Measurements from ENCODE around the gene FLNA. TPM values are rescaled to one million over a fixed set of nuclear protein-coding genes. Genes with fewer than 3 reads are reported as not detected.
"Not testable (repeated sequence)": the region's sequence is repeated elsewhere in the genome, so short reads cannot be mapped to it uniquely, and the experiment has no call there.

Gene FLNA
- total RNA-seq, 2 donors from 2014 or later: 574 to 727 TPM

GRCh38 chrX:154341399-154342298, 32.8 kb downstream of the FLNA start:
- not testable (repeated sequence) for H3K27ac Mint-ChIP-seq; H3K36me3 Mint-ChIP-seq; DNase-seq (ENCODE audit: low spot score); H3K4me3 Mint-ChIP-seq; H3K4me1 Mint-ChIP-seq (ENCODE audit: low read depth in 2 of 2); H3K9me3 Mint-ChIP-seq; H3K27me3 Mint-ChIP-seq
- peak; percentile 88 for ATAC-seq

- ATAC-seq (no peak), DNase-seq (ENCODE audit: low spot score) (no peak)
- peaks cover 10 to 14% of the 10 kb centered on the region in 2 donors for H3K4me1 Mint-ChIP-seq (ENCODE audit: low read depth in 2 of 2)
- no peaks in the 10 kb centered on the region for H3K27me3 Mint-ChIP-seq
- no peaks in the 10 kb centered on the region for H3K36me3 Mint-ChIP-seq
- peak overlapping the region; percentile 45 to 77 for H3K27ac Mint-ChIP-seq
- peak overlapping the region; percentile 51 for H3K4me3 Mint-ChIP-seq
- no peaks in the 10 kb centered on the region for H3K9me3 Mint-ChIP-seq
Observed at GRCh38 chrX:154334496-154334895, 39.9 kb downstream of the FLNA start.

GRCh38 chrX:154333837-154334271, 40.6 kb downstream of the FLNA start:
- peaks cover 10 to 14% of the 10 kb centered on the region in 2 donors for H3K4me1 Mint-ChIP-seq (ENCODE audit: low read depth in 2 of 2)
- ATAC-seq: peak in 1 of 2 donors; percentile 49
- no peak for DNase-seq (ENCODE audit: low spot score)
- H3K36me3 Mint-ChIP-seq: no peaks in the 10 kb centered on the region
- peak overlapping the region; percentile 51 for H3K4me3 Mint-ChIP-seq
- H3K27ac Mint-ChIP-seq: peak overlapping the region; percentile 45 to 77
- H3K9me3 Mint-ChIP-seq: no peaks in the 10 kb centered on the region
- H3K27me3 Mint-ChIP-seq: no peaks in the 10 kb centered on the region

- H3K27me3 Mint-ChIP-seq: no peaks in the 10 kb centered on the region
- H3K4me3 Mint-ChIP-seq: no peak overlapping the region
- H3K27ac Mint-ChIP-seq: no peak overlapping the region
- no peaks in the 10 kb centered on the region for H3K9me3 Mint-ChIP-seq
- H3K36me3 Mint-ChIP-seq: no peaks in the 10 kb centered on the region
- DNase-seq (ENCODE audit: low spot score): no peak
- no peak for ATAC-seq
- peaks cover 10 to 14% of the 10 kb centered on the region in 2 donors for H3K4me1 Mint-ChIP-seq (ENCODE audit: low read depth in 2 of 2)
Observed at GRCh38 chrX:154333116-154333515, 41.3 kb downstream of the FLNA start.

DNA sequence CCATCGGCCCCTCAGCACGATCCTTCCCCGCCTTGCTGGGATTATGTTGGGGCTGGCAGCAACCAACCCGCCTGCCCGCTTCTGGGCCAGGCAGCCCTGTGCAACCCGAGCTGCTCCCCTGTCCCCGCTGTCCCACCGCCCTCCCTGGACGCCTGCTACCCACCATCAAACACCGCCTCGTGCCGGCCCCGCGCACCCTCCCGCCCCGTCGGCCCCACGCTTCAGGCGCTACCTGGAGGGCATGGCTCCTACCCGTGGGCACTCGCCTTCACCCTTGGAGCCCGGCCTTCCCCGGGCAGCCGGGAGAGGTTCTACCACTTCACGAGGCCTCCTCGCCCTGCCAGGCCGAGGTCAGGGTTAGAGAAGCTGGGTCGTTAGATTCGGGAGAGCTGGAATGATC, 41.9 kb downstream of the FLNA start:
- Mint-ChIP-seq H3K9me3 (no peaks in the 10 kb centered on the region), H3K4me1 (ENCODE audit: low read depth in 2 of 2) (peaks cover 13 to 19% of the 10 kb centered on the region in 2 donors), H3K27ac (no peak overlapping the region), H3K36me3 (no peaks in the 10 kb centered on the region), H3K4me3 (no peak overlapping the region), H3K27me3 (no peaks in the 10 kb centered on the region)
- DNase-seq (ENCODE audit: low spot score) (no peak), ATAC-seq (peak in 1 of 2 donors; percentile 28)

- H3K4me1 Mint-ChIP-seq (ENCODE audit: low read depth in 2 of 2): peaks cover 28 to 33% of the 10 kb centered on the region in 2 donors
- no peak overlapping the region for H3K4me3 Mint-ChIP-seq
- H3K27ac Mint-ChIP-seq: no peak overlapping the region
- DNase-seq (ENCODE audit: low spot score) (no peak), ATAC-seq (no peak)
- H3K9me3 Mint-ChIP-seq: no peaks in the 10 kb centered on the region
- no peaks in the 10 kb centered on the region for H3K36me3 Mint-ChIP-seq
- peaks cover 0 to 4% of the 10 kb centered on the region in 2 donors for H3K27me3 Mint-ChIP-seq
Observed at GRCh38 chrX:154329294-154329693, 45.1 kb downstream of the FLNA start.

GRCh38 chrX:154328646-154329045, 45.8 kb downstream of the FLNA start:
- H3K27ac Mint-ChIP-seq: no peak overlapping the region
- DNase-seq (ENCODE audit: low spot score) (no peak), ATAC-seq (no peak)
- no peaks in the 10 kb centered on the region for H3K9me3 Mint-ChIP-seq
- no peak overlapping the region for H3K4me3 Mint-ChIP-seq
- peaks cover 21 to 27% of the 10 kb centered on the region in 2 donors for H3K4me1 Mint-ChIP-seq (ENCODE audit: low read depth in 2 of 2)
- H3K27me3 Mint-ChIP-seq: peaks cover 0 to 5% of the 10 kb centered on the region in 2 donors
- no peaks in the 10 kb centered on the region for H3K36me3 Mint-ChIP-seq

DNA sequence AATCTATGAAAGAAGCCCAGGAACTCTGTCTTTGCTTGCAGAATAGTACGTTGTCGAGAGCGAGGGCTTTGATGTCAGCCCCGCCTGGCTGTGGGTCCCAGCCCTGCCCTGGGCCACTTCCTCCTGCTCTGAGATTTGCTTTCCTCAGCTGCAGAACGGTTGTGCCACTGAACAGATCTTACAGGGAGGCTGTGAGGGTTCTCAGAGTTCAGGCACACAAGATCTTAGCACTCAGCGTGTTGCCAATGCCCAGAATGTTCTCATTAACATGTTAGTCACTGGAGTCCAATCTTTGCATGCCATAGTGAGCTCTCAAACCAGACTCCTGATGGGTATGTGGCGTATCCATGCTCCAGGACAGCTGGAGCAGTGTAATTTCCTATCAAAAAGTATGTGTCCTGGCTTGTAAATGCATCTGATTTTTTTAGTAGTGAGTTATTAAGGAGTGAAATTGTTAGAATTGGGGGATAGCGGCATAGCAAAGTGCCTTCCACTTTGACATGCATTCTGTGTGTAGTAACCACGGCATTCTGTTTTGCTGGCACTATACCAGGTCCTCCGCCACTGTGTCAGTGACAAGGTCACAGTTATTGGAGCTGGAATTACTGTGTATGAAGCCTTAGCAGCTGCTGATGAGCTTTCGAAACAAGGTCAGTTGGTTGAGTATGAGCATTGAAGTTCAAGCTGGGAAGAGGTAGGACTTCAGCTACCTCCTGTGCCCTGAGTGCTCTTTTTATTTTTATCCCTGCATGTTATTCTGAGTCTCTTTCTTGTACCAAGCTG, 47.2 kb downstream of the FLNA start:
- Mint-ChIP-seq H3K9me3 (no peaks in the 10 kb centered on the region), H3K4me1 (ENCODE audit: low read depth in 2 of 2) (peaks cover 20 to 24% of the 10 kb centered on the region in 2 donors), H3K27ac (no peak overlapping the region), H3K27me3 (peaks cover 0 to 5% of the 10 kb centered on the region in 2 donors), H3K4me3 (no peak overlapping the region), H3K36me3 (no peaks in the 10 kb centered on the region)
- DNase-seq (ENCODE audit: low spot score) (no peak), ATAC-seq (no peak)

- ATAC-seq (no peak), DNase-seq (ENCODE audit: low spot score) (no peak)
- Mint-ChIP-seq H3K9me3 (no peaks in the 10 kb centered on the region), H3K4me3 (no peak overlapping the region), H3K27ac (peak overlapping the region in 1 of 2 donors; percentile 14), H3K27me3 (peaks cover 0 to 5% of the 10 kb centered on the region in 2 donors), H3K4me1 (ENCODE audit: low read depth in 2 of 2) (peaks cover 20 to 24% of the 10 kb centered on the region in 2 donors), H3K36me3 (no peaks in the 10 kb centered on the region)
Observed at GRCh38 chrX:154325541-154325940, 48.9 kb downstream of the FLNA start.

GRCh38 chrX:154323537-154323936, 50.9 kb downstream of the FLNA start:
- Mint-ChIP-seq H3K9me3 (no peaks in the 10 kb centered on the region), H3K4me3 (no peak overlapping the region), H3K27ac (no peak overlapping the region), H3K36me3 (no peaks in the 10 kb centered on the region), H3K4me1 (ENCODE audit: low read depth in 2 of 2) (peaks cover 27 to 31% of the 10 kb centered on the region in 2 donors), H3K27me3 (peaks cover 0 to 12% of the 10 kb centered on the region in 2 donors)
- DNase-seq (ENCODE audit: low spot score) (no peak), ATAC-seq (no peak)

GRCh38 chrX:154322890-154323289, 51.5 kb downstream of the FLNA start:
- no peak for DNase-seq (ENCODE audit: low spot score)
- no peak overlapping the region for H3K4me3 Mint-ChIP-seq
- H3K27ac Mint-ChIP-seq: no peak overlapping the region
- H3K27me3 Mint-ChIP-seq: peaks cover 0 to 12% of the 10 kb centered on the region in 2 donors
- peaks cover 27 to 30% of the 10 kb centered on the region in 2 donors for H3K4me1 Mint-ChIP-seq (ENCODE audit: low read depth in 2 of 2)
- ATAC-seq: no peak
- H3K36me3 Mint-ChIP-seq: no peaks in the 10 kb centered on the region
- no peaks in the 10 kb centered on the region for H3K9me3 Mint-ChIP-seq

- Mint-ChIP-seq H3K27ac (no peak overlapping the region), H3K27me3 (peaks cover 0 to 12% of the 10 kb centered on the region in 2 donors), H3K4me3 (no peak overlapping the region), H3K9me3 (no peaks in the 10 kb centered on the region), H3K36me3 (no peaks in the 10 kb centered on the region), H3K4me1 (ENCODE audit: low read depth in 2 of 2) (peaks cover 14 to 26% of the 10 kb centered on the region in 2 donors)
- no peak for DNase-seq (ENCODE audit: low spot score)
- ATAC-seq: no peak
Observed at GRCh38 chrX:154321594-154321993, 52.8 kb downstream of the FLNA start.

GRCh38 chrX:154321152-154321551, 53.3 kb downstream of the FLNA start:
- peaks cover 0 to 12% of the 10 kb centered on the region in 2 donors for H3K27me3 Mint-ChIP-seq
- no peak overlapping the region for H3K27ac Mint-ChIP-seq
- ATAC-seq (no peak), DNase-seq (ENCODE audit: low spot score) (no peak)
- H3K9me3 Mint-ChIP-seq: no peaks in the 10 kb centered on the region
- peaks cover 10 to 21% of the 10 kb centered on the region in 2 donors for H3K4me1 Mint-ChIP-seq (ENCODE audit: low read depth in 2 of 2)
- H3K36me3 Mint-ChIP-seq: no peaks in the 10 kb centered on the region
- H3K4me3 Mint-ChIP-seq: no peak overlapping the region

GRCh38 chrX:154320406-154320805, 54.0 kb downstream of the FLNA start:
- no peak overlapping the region for H3K4me3 Mint-ChIP-seq
- peaks cover 0 to 12% of the 10 kb centered on the region in 2 donors for H3K27me3 Mint-ChIP-seq
- no peaks in the 10 kb centered on the region for H3K36me3 Mint-ChIP-seq
- ATAC-seq (no peak), DNase-seq (ENCODE audit: low spot score) (no peak)
- H3K4me1 Mint-ChIP-seq (ENCODE audit: low read depth in 2 of 2): peaks cover 7 to 19% of the 10 kb centered on the region in 2 donors
- peak overlapping the region in 1 of 2 donors; percentile 25 for H3K27ac Mint-ChIP-seq
- H3K9me3 Mint-ChIP-seq: no peaks in the 10 kb centered on the region
